Testis (tissue), 3 donors: ENCODE measurements around the gene PPP2R2D. TPM values are rescaled to one million over a fixed set of nuclear protein-coding genes. Genes with fewer than 3 reads are reported as not detected.

Source experiments
- DNase-seq: peaks from one replicate; pipeline ENCODE4 v3.0.0-alpha.2; 2019
- H3K27ac ChIP-seq, 2 donors: fragments of 200-600 bp; sonication (generic); one replicate each; pipeline ENCODE4 v1.5.1; 2019
- H3K27me3 ChIP-seq: fragments of 200-600 bp; sonication (generic); one replicate; pipeline ENCODE4 v1.5.1; 2019
- H3K36me3 ChIP-seq: fragments of 200-600 bp; sonication (generic); one replicate; pipeline ENCODE4 v1.5.1; 2017; ENCODE audit warnings: low read depth; ENCODE audit errors: missing control alignments
- H3K4me1 ChIP-seq: fragments of 200-600 bp; sonication (generic); one replicate; pipeline ENCODE4 v1.5.1; 2019
- H3K4me3 ChIP-seq, 2 donors: fragments of 200-600 bp; sonication (generic); one replicate each; pipeline ENCODE4 v1.5.1; 2017 to 2019
- H3K9me3 ChIP-seq: fragments of 200-600 bp; sonication (generic); one replicate; pipeline ENCODE4 v1.5.1; 2017
- POLR2A ChIP-seq: fragments of 450-650 bp; IDR thresholded peaks from one replicate; pipeline ENCODE4 v1.6.1; 2017; ENCODE audit warnings: antibody characterized with exemption, mild to moderate bottlenecking, moderate library complexity
- WGBS, 2 donors: methylation state at CpG; one replicate each; pipeline ENCODE4 v1.1.5; 2018; 5-methylcytosine and 5-hydroxymethylcytosine counted together
- intact Hi-C: fragments of 100-400 bp; cut with DNase I; formaldehyde crosslinking; loops from one replicate; pipeline ENCODE4 v1.15.1; 2023; ENCODE audit warnings: low total_unique reads
- polyA plus RNA-seq: library from polyadenylated mRNA; stranded (reverse); fragments of 350-450 nt; fragmentation: Illumina TruSeq; extraction: RNeasy Lipid Tissue Mini Kit (QIAGEN cat#74804); gene quantifications from one replicate; pipeline ENCODE4 v1.2.3, GENCODE V29; 2014; ENCODE audit warnings: low read depth, low replicate concordance; ENCODE audit not compliant: insufficient read depth
- total RNA-seq, 2 donors: library from RNA; depleted of rRNA; stranded (reverse); fragments of >200 nt; gene quantifications; one replicate each; pipeline ENCODE4 v1.2.3, GENCODE V29; 2016
- TF ChIP-seq, protein P1 (sequence below), 3 experiments: fragments of 450-650 bp in 2 of 3; fragments of 200-600 bp in 1 of 3; sonication (generic) in 1 of 3; IDR thresholded peaks; one replicate each; pipeline ENCODE4 v1.5.1; 2016 to 2019; ENCODE audit warnings: antibody characterized with exemption in 3 of 3, mild to moderate bottlenecking in 2 of 3, moderate library complexity in 1 of 3

PPP2R2D gene
- total and polyA plus RNA-seq, 3 donors from 2014 or later = 34.9 to 49.2 (median 48.5) TPM

DNA sequence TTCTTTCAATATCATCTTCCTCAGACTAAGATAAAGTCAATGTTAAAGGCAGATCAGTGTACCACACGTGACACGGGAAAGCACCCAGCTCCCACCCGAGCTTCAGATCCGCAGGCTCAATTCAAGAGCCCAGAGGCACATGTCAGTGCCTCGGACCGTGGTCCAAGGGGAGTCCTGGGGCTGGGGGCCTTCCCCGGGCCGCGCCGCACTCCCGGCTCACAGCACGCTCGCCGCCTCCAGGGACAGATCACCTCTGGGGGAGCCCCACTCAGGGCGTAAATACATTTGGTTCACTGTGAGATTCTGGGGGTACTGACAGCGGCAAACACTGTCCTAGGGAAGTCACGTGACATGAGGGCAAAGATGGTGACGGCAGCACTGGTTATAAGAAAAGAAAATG is 70.1 kb downstream of the PPP2R2D start:
- H3K9me3 ChIP-seq = no peaks in the 10 kb centered on the region
- no peaks in the 10 kb centered on the region for H3K36me3 ChIP-seq
- WGBS, 2 donors = 93 to 100% methylated on average over 15 to 18 of the region's 18 CpGs

DNA sequence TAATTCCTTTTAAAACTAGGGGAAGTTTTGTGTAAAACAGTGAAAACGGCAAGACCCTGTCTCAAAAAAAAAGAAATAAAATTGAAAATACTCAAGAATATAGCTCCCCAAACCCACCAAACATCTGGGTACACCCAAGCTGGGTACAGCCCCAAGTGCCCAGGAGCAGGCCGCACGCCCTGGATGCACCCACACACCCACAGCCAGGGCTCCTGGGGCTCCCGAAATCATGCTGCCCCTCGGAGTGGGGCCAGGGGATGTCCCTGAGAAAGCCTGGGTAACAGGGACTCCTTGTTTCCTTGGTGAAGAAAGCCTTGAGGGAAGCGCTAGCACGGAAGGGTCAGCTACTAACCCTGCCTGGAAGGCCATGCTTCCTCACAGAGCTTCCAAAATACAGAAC is 70.8 kb downstream of the PPP2R2D start:
- DNase-seq = no peak
- peaks cover 13% of the 10 kb centered on the region for H3K4me1 ChIP-seq
- intact Hi-C loops = no loop called here
- 84 to 89% methylated on average over 7 of the region's 7 CpGs for WGBS, 2 donors
- H3K27ac ChIP-seq = no peak overlapping the region
- H3K36me3 ChIP-seq = no peaks in the 10 kb centered on the region
- H3K27me3 ChIP-seq = no peaks in the 10 kb centered on the region
- no peak for TF ChIP-seq POLR2A
- TF ChIP-seq, protein P1, sequence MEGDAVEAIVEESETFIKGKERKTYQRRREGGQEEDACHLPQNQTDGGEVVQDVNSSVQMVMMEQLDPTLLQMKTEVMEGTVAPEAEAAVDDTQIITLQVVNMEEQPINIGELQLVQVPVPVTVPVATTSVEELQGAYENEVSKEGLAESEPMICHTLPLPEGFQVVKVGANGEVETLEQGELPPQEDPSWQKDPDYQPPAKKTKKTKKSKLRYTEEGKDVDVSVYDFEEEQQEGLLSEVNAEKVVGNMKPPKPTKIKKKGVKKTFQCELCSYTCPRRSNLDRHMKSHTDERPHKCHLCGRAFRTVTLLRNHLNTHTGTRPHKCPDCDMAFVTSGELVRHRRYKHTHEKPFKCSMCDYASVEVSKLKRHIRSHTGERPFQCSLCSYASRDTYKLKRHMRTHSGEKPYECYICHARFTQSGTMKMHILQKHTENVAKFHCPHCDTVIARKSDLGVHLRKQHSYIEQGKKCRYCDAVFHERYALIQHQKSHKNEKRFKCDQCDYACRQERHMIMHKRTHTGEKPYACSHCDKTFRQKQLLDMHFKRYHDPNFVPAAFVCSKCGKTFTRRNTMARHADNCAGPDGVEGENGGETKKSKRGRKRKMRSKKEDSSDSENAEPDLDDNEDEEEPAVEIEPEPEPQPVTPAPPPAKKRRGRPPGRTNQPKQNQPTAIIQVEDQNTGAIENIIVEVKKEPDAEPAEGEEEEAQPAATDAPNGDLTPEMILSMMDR (IDR thresholded peaks at IDR 0.05) = no peak
- no peaks in the 10 kb centered on the region for H3K9me3 ChIP-seq
- no peak overlapping the region for H3K4me3 ChIP-seq

More for the DNA sequence above, 70.1 kb downstream of the PPP2R2D start:
- Histone ChIP-seq H3K27me3 (no peaks in the 10 kb centered on the region), H3K4me3 (no peak overlapping the region), H3K27ac (no peak overlapping the region), H3K4me1 (peaks cover 13% of the 10 kb centered on the region)
- intact Hi-C loops = no loop called here
- TF ChIP-seq POLR2A = no peak
- TF ChIP-seq, protein P1 (IDR thresholded peaks at IDR 0.05) = no peak
- no peak for DNase-seq

DNA sequence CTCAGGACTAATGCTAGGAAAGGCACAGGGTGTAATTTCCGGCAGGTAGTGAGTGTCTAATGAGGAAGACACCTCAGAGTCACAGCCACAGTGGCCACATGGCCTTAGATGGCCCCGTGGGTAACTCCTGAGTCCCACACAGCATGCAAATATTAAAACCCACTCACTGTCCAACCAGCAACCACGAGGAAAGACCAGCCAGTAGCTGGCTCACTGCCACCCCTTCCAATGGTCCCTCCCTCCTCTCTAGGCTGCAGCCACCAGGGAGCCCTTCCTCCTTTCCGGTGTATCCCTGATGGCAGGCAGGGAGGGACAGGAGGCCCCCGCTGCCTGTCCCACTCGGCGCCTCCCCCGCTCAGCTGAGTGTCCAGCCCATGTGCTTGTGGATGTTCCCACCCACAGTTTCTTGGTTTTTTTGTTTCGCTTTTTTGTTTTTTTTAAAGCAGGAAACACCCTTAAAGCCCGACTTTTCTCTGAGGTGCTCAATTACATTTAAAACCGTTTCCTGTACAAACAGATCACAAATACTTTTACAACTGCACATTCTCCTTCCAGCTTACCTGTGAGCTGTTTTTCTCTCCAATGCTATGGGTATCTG is 71.8 kb downstream of the PPP2R2D start:
- Histone ChIP-seq H3K27ac (peak overlapping the region in 1 of 2 donors; percentile 37), H3K4me1 (peaks cover 13% of the 10 kb centered on the region), H3K4me3 (no peak overlapping the region), H3K36me3 (no peaks in the 10 kb centered on the region), H3K9me3 (no peaks in the 10 kb centered on the region), H3K27me3 (no peaks in the 10 kb centered on the region)
- TF ChIP-seq, protein P1 (IDR thresholded peaks at IDR 0.05) = no peak
- no peak for TF ChIP-seq POLR2A
- 36 to 44% methylated on average over 11 of the region's 11 CpGs for WGBS, 2 donors
- intact Hi-C loops = no loop called here
- peak; percentile 69 for DNase-seq

DNA sequence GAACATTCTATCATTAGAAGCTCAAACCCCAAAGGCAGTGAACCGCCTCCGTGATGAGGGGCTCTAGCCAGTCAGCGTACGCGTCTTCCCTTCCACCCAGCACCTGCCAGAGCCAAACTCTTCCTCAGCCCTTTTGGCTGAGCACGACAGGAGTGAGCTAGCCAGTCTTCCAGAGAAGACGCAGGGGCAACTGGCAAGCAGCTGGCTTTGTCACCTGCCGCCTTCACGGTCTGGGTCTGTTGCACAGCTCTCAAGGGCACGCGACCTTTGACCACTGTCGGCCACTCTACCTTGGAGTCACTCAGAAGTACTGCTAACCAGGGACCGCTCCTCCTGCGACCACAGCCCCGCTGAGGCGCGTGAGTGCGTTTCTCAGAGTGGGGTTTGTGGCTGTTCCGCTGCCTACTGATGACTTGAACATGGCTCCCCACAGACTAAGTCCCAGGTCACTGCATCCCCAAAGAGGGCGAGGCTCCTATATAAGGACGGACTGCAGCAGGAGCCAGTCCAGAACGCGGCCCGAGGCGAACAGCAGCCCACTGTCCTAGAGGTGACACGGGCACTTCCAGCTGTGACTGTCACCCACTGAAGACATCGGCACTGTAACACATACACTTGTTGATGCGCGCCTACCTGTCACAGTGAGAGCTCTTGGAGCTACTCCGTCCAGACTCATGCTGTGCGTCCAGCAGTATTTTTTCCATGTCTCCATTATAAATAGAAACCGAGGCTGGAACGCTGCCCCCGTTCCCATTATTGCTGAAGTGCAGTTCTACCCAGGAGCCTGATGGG is 72.5 kb downstream of the PPP2R2D start:
- Histone ChIP-seq H3K4me3 (no peak overlapping the region), H3K4me1 (peaks cover 13% of the 10 kb centered on the region), H3K27ac (peak overlapping the region in 1 of 2 donors; percentile 37), H3K36me3 (no peaks in the 10 kb centered on the region), H3K9me3 (no peaks in the 10 kb centered on the region), H3K27me3 (no peaks in the 10 kb centered on the region)
- WGBS, 2 donors = 68 to 81% methylated on average over 15 to 34 of the region's 34 CpGs
- DNase-seq = no peak
- intact Hi-C loops = no loop called here
- TF ChIP-seq, protein P1 (IDR thresholded peaks at IDR 0.05) = no peak
- TF ChIP-seq POLR2A = no peak
